Fibroblast of the aortic adventitia (primary cell): ENCODE measurements around the gene POFUT1. TPM values are rescaled to one million over a fixed set of nuclear protein-coding genes. Genes with fewer than 3 reads are reported as not detected.

Experiments used
- DNase-seq: peaks from one replicate; pipeline ENCODE4 v3.0.0-alpha.2; 2010; ENCODE audit warnings: low read depth
- H3K4me3 ChIP-seq: 2 replicates; pipeline ENCODE4 v1.5.1; 2011; ENCODE audit warnings: low read depth, mild to moderate bottlenecking, control low read depth, low read length, moderate library complexity
- CTCF ChIP-seq: IDR thresholded peaks from 2 replicates; pipeline ENCODE4 v1.5.1; 2011; ENCODE audit warnings: mild to moderate bottlenecking, low read length, control low read depth, inconsistent platforms; ENCODE audit not compliant: insufficient read depth
- total RNA-seq: library from RNA; depleted of rRNA; stranded (reverse); fragments of >200 nt; gene quantifications from 2 replicates; pipeline ENCODE4 v1.2.3, GENCODE V29; 2012; ENCODE audit warnings: low replicate concordance

POFUT1 gene
- total RNA-seq, 1 donor = 47.8 TPM

- DNase-seq = no peak
- no peak for TF ChIP-seq CTCF
- H3K4me3 ChIP-seq = no peak overlapping the region
Observed at GRCh38 chr20:32235331-32236047, 27.8 kb downstream of the POFUT1 start.

GRCh38 chr20:32236048-32236533 is 28.4 kb downstream of the POFUT1 start:
- TF ChIP-seq CTCF = no peak
- no peak overlapping the region for H3K4me3 ChIP-seq
- DNase-seq = no peak

GRCh38 chr20:32236819-32237218 is 29.1 kb downstream of the POFUT1 start:
- no peak overlapping the region for H3K4me3 ChIP-seq
- no peak for DNase-seq
- TF ChIP-seq CTCF = no peak

- no peak for DNase-seq
- TF ChIP-seq CTCF = no peak
- no peak overlapping the region for H3K4me3 ChIP-seq
Observed at GRCh38 chr20:32237419-32237818, 29.7 kb downstream of the POFUT1 start.

GRCh38 chr20:32238483-32239425 is 31.1 kb downstream of the POFUT1 start:
- no peak for TF ChIP-seq CTCF
- no peak for DNase-seq

GRCh38 chr20:32240205-32240604 is 32.5 kb downstream of the POFUT1 start:
- no peak for TF ChIP-seq CTCF
- no peak overlapping the region for H3K4me3 ChIP-seq
- DNase-seq = no peak

More at GRCh38 chr20:32238483-32239425, 31.1 kb downstream of the POFUT1 start:
- H3K4me3 ChIP-seq = no peak overlapping the region
